MCF 10A (cell line): ENCODE data around the gene IGF1R. TPM values are rescaled to one million over a fixed set of nuclear protein-coding genes. Genes with fewer than 3 reads are reported as not detected.

Experiments
- BruUV-seq: library from RNA; stranded (reverse); fragments of 400-500 nt; replicated peaks from 2 replicates; lab custom pipeline; 2021; lab: Mats Ljungman, UMichigan
- CTCF ChIA-PET: fragments of 300-600 bp; sonication (Branson Sonifier 250); formaldehyde crosslinking; extraction: SDS; loops from one replicate; lab custom pipeline; 2021; ENCODE audit warnings: antibody characterized with exemption, inconsistent platforms; lab: Yijun Ruan, JAX
- POLR2A ChIA-PET: fragments of 300-600, 350-650 bp; sonication (Branson Sonifier 250); formaldehyde crosslinking; extraction: SDS; loops from one replicate; lab custom pipeline; 2020; ENCODE audit warnings: antibody characterized with exemption, inconsistent platforms; lab: Yijun Ruan, JAX
- DNase-seq: peaks from one replicate; pipeline ENCODE4 v3.0.0-alpha.2; 2018; ENCODE audit not compliant: unreplicated experiment
- H3K27ac Mint-ChIP-seq: one replicate; pipeline ENCODE4 v1.8.0; 2022; ENCODE audit warnings: mild to moderate bottlenecking, low read depth, mixed read lengths; ENCODE audit not compliant: unreplicated experiment
- H3K27me3 Mint-ChIP-seq: one replicate; pipeline ENCODE4 v1.8.0; 2022; ENCODE audit warnings: mixed read lengths; ENCODE audit not compliant: insufficient read depth, unreplicated experiment
- H3K36me3 Mint-ChIP-seq: one replicate; pipeline ENCODE4 v1.8.0; 2022; ENCODE audit warnings: mild to moderate bottlenecking, moderate library complexity, mixed read lengths; ENCODE audit not compliant: insufficient read depth, unreplicated experiment
- H3K4me1 Mint-ChIP-seq: one replicate; pipeline ENCODE4 v1.8.0; 2022; ENCODE audit warnings: mixed read lengths; ENCODE audit not compliant: insufficient read depth, unreplicated experiment
- H3K4me3 Mint-ChIP-seq: one replicate; pipeline ENCODE4 v1.8.0; 2022; ENCODE audit warnings: mild to moderate bottlenecking, moderate library complexity, mixed read lengths; ENCODE audit not compliant: unreplicated experiment
- H3K9me3 Mint-ChIP-seq: one replicate; pipeline ENCODE4 v1.8.0; 2022; ENCODE audit warnings: mixed read lengths; ENCODE audit not compliant: unreplicated experiment
- CTCF ChIP-seq: fragments of 200-600 bp; IDR thresholded peaks from one replicate; pipeline ENCODE4 v1.8.0; 2022; ENCODE audit warnings: antibody characterized with exemption, mild to moderate bottlenecking; ENCODE audit not compliant: unreplicated experiment
- intact Hi-C: fragments of 100-400 bp; cut with micrococcal nuclease; formaldehyde crosslinking; loops from 2 replicates; pipeline ENCODE4 v1.14.1; 2022
- total RNA-seq: library from RNA; stranded (reverse); gene quantifications from 2 replicates; pipeline ENCODE4 v1.2.3, GENCODE V29; 2022

Gene IGF1R
- total RNA-seq, 1 experiment from 2014 or later = 53.3 TPM

- no peak overlapping the region for H3K4me3 Mint-ChIP-seq
- no peaks in the 10 kb centered on the region for H3K9me3 Mint-ChIP-seq
- intact Hi-C loops = no loop called here
- no peaks in the 10 kb centered on the region for H3K4me1 Mint-ChIP-seq
- ChIA-PET CTCF (no interaction called here), POLR2A (interaction anchor here (1.6 kb wide), 1 partner anchor 9 kb away, joined by 3 read pairs; no protein-coding TSS in a partner anchor)
- no peak for DNase-seq
- H3K27me3 Mint-ChIP-seq = no peaks in the 10 kb centered on the region
- TF ChIP-seq CTCF = no peak
- BruUV-seq = no TSS peak
- H3K27ac Mint-ChIP-seq = no peak overlapping the region
- peaks cover 72% of the 10 kb centered on the region for H3K36me3 Mint-ChIP-seq
These were observed 307.8 kb downstream of the IGF1R start for GRCh38 chr15:98955961-98956723.

GRCh38 chr15:98956796-98957553 is 308.6 kb downstream of the IGF1R start:
- intact Hi-C loops = no loop called here
- Mint-ChIP-seq H3K27me3 (no peaks in the 10 kb centered on the region), H3K36me3 (peaks cover 72% of the 10 kb centered on the region), H3K27ac (no peak overlapping the region), H3K4me3 (no peak overlapping the region), H3K4me1 (no peaks in the 10 kb centered on the region), H3K9me3 (no peaks in the 10 kb centered on the region)
- ChIA-PET CTCF (interaction anchor here (1.0 kb wide), 1 partner anchor 28 kb away, joined by 3 read pairs; no protein-coding TSS in a partner anchor), POLR2A (interaction anchor here (1.6 kb wide), 1 partner anchor 8 kb away, joined by 3 read pairs; no protein-coding TSS in a partner anchor)
- no peak for TF ChIP-seq CTCF
- no peak for DNase-seq
- BruUV-seq = no TSS peak

- DNase-seq = no peak
- Mint-ChIP-seq H3K4me1 (no peaks in the 10 kb centered on the region), H3K27me3 (no peaks in the 10 kb centered on the region), H3K36me3 (peaks cover 73% of the 10 kb centered on the region), H3K9me3 (no peaks in the 10 kb centered on the region), H3K4me3 (no peak overlapping the region), H3K27ac (no peak overlapping the region)
- ChIA-PET POLR2A (no interaction called here), CTCF (interaction anchor here (0.6 to 1.0 kb wide), 3 partner anchors 27 to 576 kb away, joined by 3 read pairs; no protein-coding TSS in a partner anchor)
- no TSS peak for BruUV-seq
- intact Hi-C loops = no loop called here
- no peak for TF ChIP-seq CTCF
These were observed 309.3 kb downstream of the IGF1R start for GRCh38 chr15:98957655-98958054.

GRCh38 chr15:98958076-98958475 is 309.7 kb downstream of the IGF1R start:
- no peak overlapping the region for H3K4me3 Mint-ChIP-seq
- H3K4me1 Mint-ChIP-seq = no peaks in the 10 kb centered on the region
- ChIA-PET POLR2A (no interaction called here), CTCF (interaction anchor here (0.6 to 0.7 kb wide), 2 partner anchors 147 to 576 kb away, joined by 3 read pairs; no protein-coding TSS in a partner anchor)
- no peaks in the 10 kb centered on the region for H3K9me3 Mint-ChIP-seq
- no peak for TF ChIP-seq CTCF
- DNase-seq = no peak
- peaks cover 73% of the 10 kb centered on the region for H3K36me3 Mint-ChIP-seq
- H3K27me3 Mint-ChIP-seq = no peaks in the 10 kb centered on the region
- BruUV-seq = TSS peak; percentile 26
- no peak overlapping the region for H3K27ac Mint-ChIP-seq
- intact Hi-C loops = no loop called here
